HepG2 (cell line): ENCODE results near the gene GRK5. TPM values are rescaled to one million over a fixed set of nuclear protein-coding genes. Genes with fewer than 3 reads are reported as not detected.

Experiments used
- ATAC-seq: fragments of 200-7000 bp; cut with Tn5 transposase; 3 replicates; pipeline ENCODE4 v1.9.1; 2020; ENCODE audit warnings: mild to moderate bottlenecking, moderate library complexity
- BruUV-seq: library from RNA; stranded (reverse); fragments of 400-500 nt; replicated peaks from 2 replicates; lab custom pipeline; 2021; lab: Mats Ljungman, UMichigan
- CTCF ChIA-PET: fragments of 300-600 bp; formaldehyde crosslinking; extraction: SDS; loops from one replicate; lab custom pipeline; 2021; ENCODE audit warnings: low total read pairs, inconsistent platforms, low intra/inter-chr PET ratio; lab: Yijun Ruan, JAX
- POLR2A ChIA-PET: fragments of 350-600 bp; sonication (Branson Sonifier 250); formaldehyde crosslinking; loops from one replicate; lab custom pipeline; 2020; ENCODE audit warnings: antibody characterized with exemption, inconsistent platforms; lab: Yijun Ruan, JAX
- DNase-seq: peaks from one replicate; pipeline ENCODE4 v3.0.0-alpha.2; 2015; ENCODE audit warnings: low spot score
- FAIRE-seq: peaks from 3 replicates; lab custom pipeline; 2011; peaks lifted over from hg19 to GRCh38; lab: Jason Lieb, UNC
- H2AFZ ChIP-seq: one replicate; pipeline ENCODE4 v1.6.1; 2011; ENCODE audit warnings: low read length, inconsistent platforms
- H3K27ac ChIP-seq: fragments of 300-600 bp; 3 replicates; pipeline ENCODE4 v1.8.0; 2011; ENCODE audit warnings: mixed run types, mild to moderate bottlenecking, mixed read lengths, low read length, inconsistent platforms; ENCODE audit not compliant: insufficient read depth; ENCODE audit errors: extremely low read length
- H3K27me3 ChIP-seq, 2 experiments: fragments of 200-600 bp in 1 of 2; 2 replicates in 1 of 2; 3 replicates in 1 of 2; pipeline versions ENCODE4 v1.6.0 to v1.8.0; 2011; ENCODE audit warnings: low read length in 2 of 2, mild to moderate bottlenecking in 2 of 2, moderate library complexity in 2 of 2, inconsistent platforms in 1 of 2; ENCODE audit not compliant: insufficient read depth in 2 of 2, control insufficient read depth in 1 of 2
- H3K36me3 ChIP-seq, 2 experiments: fragments of 200-600 bp in 1 of 2; replicated peaks in 1 of 2; 2 replicates in 1 of 2; 3 replicates in 1 of 2; pipeline versions ENCODE4 v1.5.1 to v1.8.0; 2011; ENCODE audit warnings: low read length in 2 of 2, inconsistent platforms in 1 of 2; ENCODE audit not compliant: insufficient read depth in 2 of 2, control insufficient read depth in 1 of 2
- H3K4me1 ChIP-seq: 2 replicates; pipeline ENCODE4 v1.5.1; 2012; ENCODE audit warnings: low read length, inconsistent platforms; ENCODE audit not compliant: insufficient read depth
- H3K4me2 ChIP-seq: 2 replicates; pipeline ENCODE4 v1.6.0; 2011; ENCODE audit warnings: low read depth, low read length, inconsistent platforms
- H3K4me3 ChIP-seq, 3 experiments: fragments of 200-600 bp in 1 of 3; sonication (generic), shearing (Covaris generic) in 1 of 3; replicated peaks in 1 of 3; 2 replicates each; pipeline ENCODE4 v1.5.1; 2011 to 2016; ENCODE audit warnings: low read length in 3 of 3, inconsistent platforms in 2 of 3, low read depth in 2 of 3, mild to moderate bottlenecking in 2 of 3, control low read depth in 1 of 3, mixed read lengths in 1 of 3; ENCODE audit not compliant: insufficient read depth in 1 of 3
- H3K79me2 ChIP-seq: one replicate; pipeline ENCODE4 v1.6.1; 2011; ENCODE audit warnings: low read length, inconsistent platforms; ENCODE audit not compliant: insufficient read depth
- H3K9ac ChIP-seq: 2 replicates; pipeline ENCODE4 v1.6.0; 2011; ENCODE audit warnings: mild to moderate bottlenecking, low read depth, low read length, inconsistent platforms; ENCODE audit not compliant: insufficient read depth
- H3K9me3 ChIP-seq: 2 replicates; pipeline ENCODE4 v1.5.1; 2012; ENCODE audit warnings: mild to moderate bottlenecking, low read length
- H4K20me1 ChIP-seq: 2 replicates; pipeline ENCODE4 v1.6.0; 2011; ENCODE audit warnings: inconsistent platforms, mild to moderate bottlenecking, low read length, moderate library complexity; ENCODE audit not compliant: insufficient read depth
- CENPT ChIP-seq: sonication (generic); formaldehyde crosslinking; IDR thresholded peaks from 2 replicates; pipeline ENCODE4 v1.8.0; 2022; ENCODE audit warnings: low read depth, mild to moderate bottlenecking, moderate library complexity, missing genetic modification reagents
- KLF9 ChIP-seq: IDR thresholded peaks from 2 replicates; pipeline ENCODE4 v1.6.1; 2016; ENCODE audit warnings: low read depth
- MAF1 ChIP-seq: sonication (generic); formaldehyde crosslinking; IDR thresholded peaks from 2 replicates; pipeline ENCODE4 v1.5.0; 2020; ENCODE audit warnings: missing genetic modification reagents, borderline replicate concordance
- MBD4 ChIP-seq: IDR thresholded peaks from 2 replicates; pipeline ENCODE4 v1.6.1; 2012; ENCODE audit warnings: low read length, inconsistent platforms, borderline replicate concordance
- POLR2A ChIP-seq, 2 experiments: IDR thresholded peaks; 2 replicates each; pipeline ENCODE4 v1.6.1; 2011; ENCODE audit warnings: low read depth in 2 of 2, low read length in 2 of 2, mild to moderate bottlenecking in 1 of 2, moderate library complexity in 1 of 2; ENCODE audit not compliant: insufficient read depth in 1 of 2
- PRDM10 ChIP-seq: sonication (generic); formaldehyde crosslinking; IDR thresholded peaks from 2 replicates; pipeline ENCODE4 v1.4.0; 2020; ENCODE audit warnings: low read depth, missing genetic modification reagents
- PRMT3 ChIP-seq: sonication (generic); formaldehyde crosslinking; IDR thresholded peaks from 2 replicates; pipeline ENCODE4 v1.8.1; 2022; ENCODE audit warnings: low read depth, mild to moderate bottlenecking, moderate library complexity, missing genetic modification reagents, borderline replicate concordance
- ZBTB33 ChIP-seq: sonication (generic); formaldehyde crosslinking; IDR thresholded peaks from 2 replicates; pipeline ENCODE4 v1.4.0; 2020; ENCODE audit warnings: missing genetic modification reagents
- WGBS: methylation state at CpG from one replicate; pipeline ENCODE4 v1.1.6; 2017; ENCODE audit warnings: low lambda C conversion rate; 5-methylcytosine and 5-hydroxymethylcytosine counted together
- in situ Hi-C: cut with HindIII; loops from 2 replicates; pipeline ENCODE4 v1.10.0; 2017; ENCODE audit warnings: low pct_unique_long_range_greater_than_20kb; ENCODE audit not compliant: extremely low pct_ligation_motif_present
- intact Hi-C: fragments of 100-400 bp; cut with micrococcal nuclease; formaldehyde crosslinking; loops from one replicate; pipeline ENCODE4 v1.10.0; 2022; ENCODE audit not compliant: unreplicated experiment
- polyA plus RNA-seq, 8 experiments: library from polyadenylated mRNA; depleted of rRNA in 3 of 8; stranded (reverse) in 7 of 8; unstranded in 1 of 8; fragments of >200 nt; fragmentation: Illumina TruSeq in 4 of 8; extraction: Trizol in 4 of 8; gene quantifications; 2 replicates each; pipeline versions ENCODE4 v1.2.1 to v1.2.3, GENCODE V29; 2011 to 2016; ENCODE audit warnings: low read depth in 4 of 8, missing spikeins in 1 of 8, mixed read lengths in 1 of 8; ENCODE audit not compliant: insufficient read depth in 1 of 8
- total RNA-seq, 5 experiments: library from RNA; depleted of rRNA; stranded (reverse); fragments of >200 nt; fragmentation: Illumina TruSeq; extraction: Trizol; gene quantifications; 2 replicates each; pipeline ENCODE4 v1.2.3, GENCODE V29; 2016; ENCODE audit warnings: low read depth in 1 of 5

The GRK5 gene
- total and polyA plus RNA-seq, 2 of the 13 experiments (the other 11 are each of a cell fraction or from before 2014, with no cell fraction given): 10.4 to 12.6 TPM

GRCh38 chr10:119391440-119392251, 184.3 kb downstream of the GRK5 start:
- Histone ChIP-seq H3K36me3 (peaks cover 0 to 4% of the 10 kb centered on the region in 2 experiments; a peak in 1 of 5 replicates), H3K4me2 (no peak overlapping the region), H4K20me1 (no peaks in the 10 kb centered on the region), H3K4me1 (peaks cover 23% of the 10 kb centered on the region), H3K9ac (no peak overlapping the region), H3K79me2 (no peaks in the 10 kb centered on the region), H2AFZ (no peak overlapping the region), H3K9me3 (no peaks in the 10 kb centered on the region), H3K27me3 (no peaks in the 10 kb centered on the region; a peak in 1 of 5 replicates), H3K4me3 (no peak overlapping the region), H3K27ac (no peak overlapping the region)
- in situ Hi-C loops: no loop called here
- no peak for ATAC-seq
- no peak for TF ChIP-seq PRDM10 (CRISPR knock-in tag)
- TF ChIP-seq MBD4: no peak
- peak; percentile 87; the same call in 1 of the 2 replicates for TF ChIP-seq ZBTB33 (CRISPR knock-in tag)
- TF ChIP-seq CENPT (CRISPR knock-in tag): no peak
- TF ChIP-seq PRMT3 (CRISPR knock-in tag): no peak
- no peak for TF ChIP-seq MAF1 (CRISPR knock-in tag)
- no peak for TF ChIP-seq POLR2A (IDR thresholded peaks at IDR 0.05; ENCODE audit: insufficient read depth in 1 of 2, low read depth in 2 of 2, low read length in 2 of 2)
- TF ChIP-seq KLF9 (CRISPR knock-in tag): no peak
- no peak for FAIRE-seq
- no peak for DNase-seq
- intact Hi-C loops: no loop called here
- CTCF ChIA-PET: no interaction called here
- POLR2A ChIA-PET: no interaction called here
- BruUV-seq: no TSS peak
- WGBS: 90% methylated on average over 18 of the region's 18 CpGs
